ENCODE measurements around the gene TSPAN18.

TSPAN18 gene

DNA sequence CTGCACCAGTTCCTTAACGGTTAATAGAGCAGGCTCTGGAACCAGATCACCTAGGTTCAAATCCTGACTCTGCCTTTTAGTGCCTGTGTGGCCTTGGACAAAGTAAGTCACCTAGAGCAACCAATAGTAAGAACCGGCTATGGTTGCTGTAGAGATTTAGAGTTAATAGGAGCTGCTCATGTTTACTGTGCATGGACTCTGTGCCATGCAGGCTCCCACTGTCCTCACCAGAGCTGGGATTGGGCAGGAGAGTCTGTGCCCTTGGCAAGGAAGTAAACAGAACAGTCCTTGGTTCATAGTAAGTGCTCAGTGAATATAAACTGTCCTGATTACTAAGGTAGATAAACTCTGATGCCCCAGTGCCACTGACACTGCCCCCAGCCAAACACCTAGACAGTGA, 225.3 kb downstream of the TSPAN18 start:
- Mint-ChIP-seq H3K4me3 (no peak overlapping the region), H3K27ac (no peak overlapping the region), H3K27me3 (peaks cover 17% of the 10 kb centered on the region), H3K9me3 (no peaks in the 10 kb centered on the region), H3K4me1 (ENCODE audit: low read depth) (peaks cover 56% of the 10 kb centered on the region), H3K36me3 (ENCODE audit: low read depth) (no peaks in the 10 kb centered on the region)
- intact Hi-C loops (cut with micrococcal nuclease): loop anchor here (10.0 kb wide), 1 partner anchor 73 kb away; no protein-coding TSS in a partner anchor

DNA sequence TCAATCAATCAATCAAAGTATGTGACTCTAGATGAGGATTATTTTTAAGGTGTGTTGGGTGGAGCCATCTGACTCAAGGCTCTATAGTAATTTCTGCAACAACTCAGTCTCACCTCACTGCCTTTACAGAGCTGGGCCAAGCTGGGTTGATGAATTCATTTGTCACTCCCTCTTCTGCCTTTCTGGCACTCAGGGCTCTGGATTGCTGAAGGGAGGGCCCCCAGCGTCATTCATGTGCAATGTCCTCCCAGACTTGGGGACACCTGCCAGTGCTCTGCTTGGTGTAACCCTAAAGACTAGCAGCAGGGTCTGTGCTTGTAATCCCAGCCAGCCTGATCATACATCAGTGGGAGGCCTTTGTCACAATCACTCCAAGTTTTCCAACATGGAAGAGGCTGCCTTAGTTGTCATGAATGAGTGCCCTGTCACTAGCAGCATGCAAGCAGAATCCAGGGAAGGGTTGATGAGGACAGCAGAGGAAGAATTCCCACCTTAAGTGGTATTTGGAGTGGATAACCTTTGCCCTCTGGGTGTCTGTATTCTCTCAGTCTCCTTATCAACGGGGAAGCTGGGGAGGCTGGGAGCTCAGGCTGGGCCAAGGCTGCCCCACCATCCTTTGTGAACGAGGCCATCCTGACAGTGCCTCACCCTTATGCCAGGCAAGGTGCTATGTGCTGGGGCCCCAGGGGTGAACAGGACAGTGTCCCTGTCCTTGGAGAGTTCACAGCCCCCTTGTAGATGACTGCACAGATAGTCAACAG, 225.9 kb downstream of the TSPAN18 start:
- Mint-ChIP-seq H3K27ac (no peak overlapping the region), H3K4me3 (no peak overlapping the region), H3K36me3 (ENCODE audit: low read depth) (no peaks in the 10 kb centered on the region), H3K4me1 (ENCODE audit: low read depth) (peaks cover 56% of the 10 kb centered on the region), H3K27me3 (peaks cover 17% of the 10 kb centered on the region), H3K9me3 (no peaks in the 10 kb centered on the region)
- intact Hi-C loops (cut with micrococcal nuclease): loop anchor here (10.0 kb wide), 1 partner anchor 72 kb away; no protein-coding TSS in a partner anchor

DNA sequence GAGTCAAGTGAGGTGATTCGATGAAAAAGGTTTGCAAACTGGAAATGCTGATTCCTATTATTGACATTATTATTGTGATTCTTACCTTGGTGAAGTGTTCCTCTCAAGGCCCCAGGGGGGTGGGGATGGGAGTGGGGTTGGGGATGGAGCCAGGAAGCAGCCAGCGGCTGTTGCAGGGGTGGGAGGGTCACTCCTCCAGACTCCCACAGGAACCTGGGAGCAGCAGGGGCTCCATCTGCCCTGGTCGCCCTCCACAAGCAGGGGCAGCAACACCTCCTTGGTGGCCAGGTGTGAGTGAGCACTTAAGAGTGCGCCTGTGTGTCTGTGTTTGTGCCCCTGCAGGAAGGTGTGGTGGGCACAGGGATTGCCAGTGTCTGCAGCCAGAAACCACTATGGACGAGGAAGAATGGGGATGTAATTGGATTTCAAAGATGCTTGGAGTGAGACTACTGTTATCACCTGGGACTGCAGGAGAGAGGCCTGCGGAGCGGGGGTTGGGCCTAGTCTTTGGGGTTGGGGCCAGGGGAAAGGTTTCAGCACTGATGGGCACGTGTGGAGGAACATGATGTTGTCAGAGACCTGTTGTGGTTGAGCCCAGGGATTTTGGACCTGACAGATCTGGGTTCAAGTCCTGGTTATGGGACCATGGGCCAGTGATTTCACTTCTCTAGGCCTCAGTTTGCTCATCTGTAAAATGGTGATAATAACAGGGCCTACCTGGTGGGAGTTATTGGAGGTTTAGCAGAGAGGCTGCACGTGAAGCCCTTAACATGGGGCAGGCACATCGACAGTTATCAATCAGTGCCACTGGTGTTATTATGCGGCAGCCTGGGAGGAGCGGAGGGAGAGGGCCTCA, 227.5 kb downstream of the TSPAN18 start:
- intact Hi-C loops (cut with micrococcal nuclease): loop anchor here (10.0 kb wide), 1 partner anchor 71 kb away; no protein-coding TSS in a partner anchor
- Mint-ChIP-seq H3K27ac (peak overlapping the region; percentile 53), H3K4me3 (no peak overlapping the region)

DNA sequence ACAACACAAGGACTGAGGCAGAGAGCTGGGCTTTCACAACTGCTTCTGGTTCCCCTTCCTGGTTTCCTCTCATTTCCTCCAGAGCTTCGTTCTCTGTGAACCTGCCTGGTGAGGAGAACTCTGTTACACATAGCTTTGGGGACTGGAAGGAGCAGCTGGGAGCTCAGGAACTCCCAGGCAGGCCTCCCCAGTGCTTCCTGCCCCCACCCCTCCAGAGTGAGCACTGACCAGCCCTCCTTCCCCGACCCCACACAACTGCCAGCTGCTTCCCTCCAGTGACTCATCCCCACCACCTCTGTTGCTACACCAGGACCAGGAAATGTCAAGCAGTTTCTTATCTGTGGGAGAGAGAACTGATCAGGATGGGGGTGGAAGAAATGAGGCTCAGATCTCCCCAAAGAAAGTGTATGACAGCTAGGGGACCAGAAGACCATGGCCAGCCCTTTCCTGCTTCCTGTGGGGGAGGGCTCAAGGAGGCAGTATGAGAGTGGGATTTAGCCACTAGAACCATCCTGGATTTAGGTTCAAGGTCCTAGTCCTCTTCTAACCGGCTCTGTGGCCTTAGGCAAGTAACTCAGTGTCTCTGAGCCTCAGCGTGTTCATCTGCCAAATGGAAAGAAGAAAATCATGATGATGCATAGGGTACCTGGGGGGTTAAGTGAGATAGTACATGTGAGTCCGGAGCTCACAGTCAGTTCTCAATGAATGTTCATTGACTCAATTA, 228.4 kb downstream of the TSPAN18 start:
- no peaks in the 10 kb centered on the region for H3K9me3 Mint-ChIP-seq
- H3K4me1 Mint-ChIP-seq (ENCODE audit: low read depth): peaks cover 36% of the 10 kb centered on the region
- no peaks in the 10 kb centered on the region for H3K36me3 Mint-ChIP-seq (ENCODE audit: low read depth)
- no peak overlapping the region for H3K4me3 Mint-ChIP-seq
- peak overlapping the region; percentile 53 for H3K27ac Mint-ChIP-seq
- intact Hi-C loops (cut with micrococcal nuclease): loop anchor here (10.0 kb wide), 1 partner anchor 70 kb away; no protein-coding TSS in a partner anchor
- H3K27me3 Mint-ChIP-seq: peaks cover 2% of the 10 kb centered on the region

More for the DNA sequence above, 227.5 kb downstream of the TSPAN18 start:
- Mint-ChIP-seq H3K9me3 (no peaks in the 10 kb centered on the region), H3K27me3 (peaks cover 8% of the 10 kb centered on the region), H3K4me1 (ENCODE audit: low read depth) (peaks cover 40% of the 10 kb centered on the region), H3K36me3 (ENCODE audit: low read depth) (no peaks in the 10 kb centered on the region)

DNA sequence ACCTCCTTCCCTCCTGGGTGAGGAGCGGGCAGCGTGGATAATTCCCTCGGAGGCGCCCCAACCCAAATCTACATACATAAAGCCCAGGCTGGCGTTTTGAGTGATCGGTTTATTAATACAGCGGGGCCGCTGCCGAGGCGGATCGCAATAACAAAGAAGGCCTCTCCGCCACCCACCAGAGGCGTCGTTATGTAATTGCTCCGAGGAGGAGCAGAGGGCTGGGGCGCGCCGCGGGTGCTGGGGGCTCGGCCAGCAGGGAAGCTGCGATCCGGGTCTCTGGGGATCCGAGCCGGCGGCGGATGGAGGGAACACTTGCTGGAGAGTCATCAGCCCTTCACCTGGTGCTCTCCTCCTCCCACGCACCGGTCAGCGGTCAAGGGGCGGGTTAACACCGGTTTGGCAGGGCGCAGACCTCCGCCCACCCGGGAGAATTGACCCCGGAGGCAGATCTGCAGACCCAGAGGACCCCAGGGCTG, 230.3 kb downstream of the TSPAN18 start:
- H3K27me3 Mint-ChIP-seq: peaks cover 2% of the 10 kb centered on the region
- H3K4me3 Mint-ChIP-seq: no peak overlapping the region
- intact Hi-C loops (cut with micrococcal nuclease): loop anchor here (10.0 kb wide), 1 partner anchor 68 kb away; no protein-coding TSS in a partner anchor
- H3K36me3 Mint-ChIP-seq (ENCODE audit: low read depth): no peaks in the 10 kb centered on the region
- peaks cover 36% of the 10 kb centered on the region for H3K4me1 Mint-ChIP-seq (ENCODE audit: low read depth)
- H3K27ac Mint-ChIP-seq: no peak overlapping the region
- no peaks in the 10 kb centered on the region for H3K9me3 Mint-ChIP-seq

DNA sequence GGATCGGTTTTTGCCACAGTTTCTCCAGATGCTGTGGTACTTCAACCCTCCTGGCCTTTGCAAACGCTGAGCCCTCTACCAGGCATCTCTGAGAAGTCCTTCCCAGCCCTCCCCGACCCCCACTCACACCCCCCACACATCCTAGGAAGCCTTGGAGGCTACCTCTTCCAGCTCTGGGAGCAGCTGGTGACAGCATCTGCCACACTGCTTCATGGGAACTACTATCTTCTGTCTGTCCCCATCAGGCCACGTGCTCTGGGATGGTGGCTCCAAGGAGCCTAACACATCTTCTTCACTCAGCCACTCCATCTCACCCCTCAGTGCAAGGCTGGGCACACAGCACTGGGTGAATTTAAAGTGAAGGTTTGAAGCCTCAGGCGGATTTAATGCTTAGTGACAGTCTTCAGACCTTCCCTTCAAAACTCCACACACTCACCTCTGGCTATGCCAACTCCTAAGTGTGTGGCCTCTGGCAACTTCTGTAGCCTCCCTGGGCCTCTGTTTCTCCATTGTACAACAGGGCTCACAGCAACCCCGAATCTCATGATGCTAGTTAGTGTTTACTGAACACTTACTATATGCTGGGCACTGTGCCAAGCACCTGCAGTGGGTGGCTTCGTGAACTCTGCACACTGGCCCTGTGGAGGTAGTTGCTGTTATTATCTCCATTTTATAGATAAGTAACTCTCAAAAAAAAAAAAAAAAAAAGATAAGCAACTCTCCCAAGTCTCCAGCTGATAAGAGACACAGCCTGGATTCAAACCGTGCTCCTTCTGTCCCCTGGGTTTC, 231.2 kb downstream of the TSPAN18 start:
- Mint-ChIP-seq H3K27me3 (peaks cover 2% of the 10 kb centered on the region), H3K9me3 (no peaks in the 10 kb centered on the region), H3K36me3 (ENCODE audit: low read depth) (no peaks in the 10 kb centered on the region), H3K27ac (no peak overlapping the region), H3K4me3 (no peak overlapping the region), H3K4me1 (ENCODE audit: low read depth) (peaks cover 36% of the 10 kb centered on the region)
- intact Hi-C loops (cut with micrococcal nuclease): loop anchor here (10.0 kb wide), 1 partner anchor 67 kb away; no protein-coding TSS in a partner anchor

DNA sequence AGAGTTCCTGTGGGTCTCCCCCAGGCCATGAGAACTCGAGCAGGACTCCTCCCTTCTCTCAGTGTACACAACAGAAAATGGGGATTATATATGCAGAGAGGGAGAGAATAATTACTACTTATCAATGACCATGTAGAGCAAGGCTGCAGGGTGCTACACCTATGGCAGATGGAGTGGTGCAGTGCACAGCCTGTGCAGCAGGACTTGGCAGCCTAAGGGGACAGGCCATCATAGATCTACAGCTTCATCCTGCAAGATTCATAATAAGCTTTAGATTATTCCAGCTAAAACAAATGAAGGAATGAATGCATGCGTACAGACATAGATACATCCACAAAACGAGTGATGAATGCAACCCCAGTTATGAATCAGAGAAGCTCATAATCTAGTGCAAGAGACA, 232.3 kb downstream of the TSPAN18 start:
- H3K4me3 Mint-ChIP-seq: no peak overlapping the region
- H3K27ac Mint-ChIP-seq: no peak overlapping the region
- peaks cover 29% of the 10 kb centered on the region for H3K4me1 Mint-ChIP-seq (ENCODE audit: low read depth)
- H3K9me3 Mint-ChIP-seq: no peaks in the 10 kb centered on the region
- H3K36me3 Mint-ChIP-seq (ENCODE audit: low read depth): no peaks in the 10 kb centered on the region
- peaks cover 2% of the 10 kb centered on the region for H3K27me3 Mint-ChIP-seq
- intact Hi-C loops (cut with micrococcal nuclease): loop anchor here (10.0 kb wide), 1 partner anchor 66 kb away; no protein-coding TSS in a partner anchor

DNA sequence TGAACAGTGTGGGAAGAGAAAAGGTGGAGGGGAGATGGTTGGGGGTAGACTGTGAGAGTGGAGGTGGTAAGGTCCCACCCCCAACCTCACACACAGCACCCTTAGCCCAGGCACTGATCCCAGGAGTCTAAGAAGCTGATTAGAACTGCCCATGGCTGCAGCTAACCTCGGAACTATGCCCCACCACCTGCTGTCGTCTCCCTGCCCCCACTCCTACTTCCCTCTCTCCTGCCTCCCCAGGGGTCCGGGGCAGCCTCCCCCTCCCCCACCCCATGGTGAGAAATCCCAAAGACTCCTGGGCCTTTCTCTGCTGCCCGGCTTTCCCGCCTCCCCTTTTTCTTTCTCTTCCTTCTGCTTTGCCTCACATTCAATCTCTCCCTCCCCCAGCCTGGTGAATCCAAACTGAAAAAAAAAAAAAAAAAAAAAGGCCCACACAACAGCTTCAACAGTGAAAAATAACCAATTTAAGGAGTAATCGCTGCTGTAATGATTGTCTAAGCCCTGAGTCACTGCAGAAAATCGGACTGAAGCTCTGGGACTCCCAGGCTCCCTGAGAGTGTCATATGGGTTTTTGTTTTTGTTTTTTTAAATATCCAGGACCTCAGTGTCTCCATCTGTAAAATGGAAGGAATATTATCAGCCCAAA, 233.6 kb downstream of the TSPAN18 start:
- Mint-ChIP-seq H3K27ac (no peak overlapping the region), H3K36me3 (ENCODE audit: low read depth) (no peaks in the 10 kb centered on the region), H3K27me3 (peaks cover 2% of the 10 kb centered on the region), H3K9me3 (no peaks in the 10 kb centered on the region), H3K4me1 (ENCODE audit: low read depth) (peaks cover 17% of the 10 kb centered on the region), H3K4me3 (no peak overlapping the region)
- intact Hi-C loops (cut with micrococcal nuclease): no loop called here

DNA sequence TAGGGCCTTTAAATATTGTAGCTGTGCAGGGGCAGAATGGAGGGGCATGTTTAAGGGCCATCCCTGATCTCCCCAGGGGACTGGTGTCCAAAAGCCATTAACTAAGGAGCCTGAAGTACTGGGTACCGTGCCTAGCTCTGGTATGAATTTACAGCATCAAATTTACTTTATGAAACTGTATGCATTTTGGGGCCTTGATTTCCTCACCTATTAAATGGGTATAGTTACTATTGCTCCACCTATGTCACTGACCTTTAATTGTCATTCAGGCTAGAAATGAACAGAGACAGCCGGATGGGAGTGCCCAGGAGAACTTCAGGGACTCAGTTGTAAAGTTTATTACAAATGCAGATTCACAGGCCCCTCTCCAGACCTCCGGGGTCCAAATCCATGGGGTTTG, 235.7 kb downstream of the TSPAN18 start:
- H3K4me1 Mint-ChIP-seq (ENCODE audit: low read depth): no peaks in the 10 kb centered on the region
- H3K9me3 Mint-ChIP-seq: no peaks in the 10 kb centered on the region

DNA sequence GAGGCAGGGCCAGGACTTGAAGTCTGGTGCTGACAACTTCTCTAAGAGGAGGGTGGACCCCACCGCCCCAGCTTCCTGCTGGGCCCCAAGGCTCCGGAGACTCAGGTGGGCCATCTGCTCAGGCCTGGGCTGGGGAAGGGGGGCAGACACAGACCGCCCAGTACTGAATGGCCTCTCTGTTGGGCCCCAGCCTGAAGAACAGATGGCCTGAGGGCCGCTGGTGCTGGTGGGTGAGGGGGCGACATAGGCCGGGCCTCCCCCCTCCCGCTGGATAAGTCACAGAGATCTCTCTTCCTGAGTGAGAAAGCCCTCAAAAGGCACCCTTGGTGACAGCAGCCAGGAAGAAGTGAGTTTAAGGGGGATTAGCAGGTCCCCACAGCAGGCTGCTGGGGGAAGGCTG, 236.4 kb downstream of the TSPAN18 start:
- Mint-ChIP-seq H3K9me3 (no peaks in the 10 kb centered on the region), H3K4me3 (no peak overlapping the region), H3K27ac (no peak overlapping the region), H3K36me3 (ENCODE audit: low read depth) (no peaks in the 10 kb centered on the region), H3K27me3 (no peaks in the 10 kb centered on the region), H3K4me1 (ENCODE audit: low read depth) (no peaks in the 10 kb centered on the region)
- intact Hi-C loops (cut with micrococcal nuclease): no loop called here

More for the DNA sequence above, 235.7 kb downstream of the TSPAN18 start:
- no peaks in the 10 kb centered on the region for H3K36me3 Mint-ChIP-seq (ENCODE audit: low read depth)
- no peak overlapping the region for H3K4me3 Mint-ChIP-seq
- intact Hi-C loops (cut with micrococcal nuclease): no loop called here
- no peaks in the 10 kb centered on the region for H3K27me3 Mint-ChIP-seq
- H3K27ac Mint-ChIP-seq: no peak overlapping the region

DNA sequence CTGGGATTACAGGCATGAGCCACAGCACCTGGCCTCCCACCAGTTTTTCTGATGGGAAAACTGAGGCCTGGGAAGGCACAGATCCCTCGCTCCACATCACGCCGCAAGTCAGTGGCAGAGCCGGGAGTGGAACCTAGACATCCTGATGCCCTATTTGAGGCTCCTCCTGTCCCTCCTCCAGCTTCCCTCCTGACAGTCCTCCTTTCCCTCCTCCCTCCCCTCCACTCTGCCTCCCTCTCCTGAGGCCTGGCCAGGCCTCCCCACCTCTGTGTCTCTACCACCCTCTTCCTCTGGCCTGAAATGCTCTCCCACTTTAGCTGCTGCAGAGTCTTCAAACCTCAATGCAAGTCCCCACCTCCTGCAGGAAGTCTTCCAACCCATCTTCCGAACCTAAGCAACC, 237.2 kb downstream of the TSPAN18 start:
- intact Hi-C loops (cut with micrococcal nuclease): no loop called here
- H3K4me3 Mint-ChIP-seq: no peak overlapping the region
- no peaks in the 10 kb centered on the region for H3K27me3 Mint-ChIP-seq
- no peak overlapping the region for H3K27ac Mint-ChIP-seq
- H3K4me1 Mint-ChIP-seq (ENCODE audit: low read depth): no peaks in the 10 kb centered on the region
- H3K9me3 Mint-ChIP-seq: no peaks in the 10 kb centered on the region
- no peaks in the 10 kb centered on the region for H3K36me3 Mint-ChIP-seq (ENCODE audit: low read depth)

DNA sequence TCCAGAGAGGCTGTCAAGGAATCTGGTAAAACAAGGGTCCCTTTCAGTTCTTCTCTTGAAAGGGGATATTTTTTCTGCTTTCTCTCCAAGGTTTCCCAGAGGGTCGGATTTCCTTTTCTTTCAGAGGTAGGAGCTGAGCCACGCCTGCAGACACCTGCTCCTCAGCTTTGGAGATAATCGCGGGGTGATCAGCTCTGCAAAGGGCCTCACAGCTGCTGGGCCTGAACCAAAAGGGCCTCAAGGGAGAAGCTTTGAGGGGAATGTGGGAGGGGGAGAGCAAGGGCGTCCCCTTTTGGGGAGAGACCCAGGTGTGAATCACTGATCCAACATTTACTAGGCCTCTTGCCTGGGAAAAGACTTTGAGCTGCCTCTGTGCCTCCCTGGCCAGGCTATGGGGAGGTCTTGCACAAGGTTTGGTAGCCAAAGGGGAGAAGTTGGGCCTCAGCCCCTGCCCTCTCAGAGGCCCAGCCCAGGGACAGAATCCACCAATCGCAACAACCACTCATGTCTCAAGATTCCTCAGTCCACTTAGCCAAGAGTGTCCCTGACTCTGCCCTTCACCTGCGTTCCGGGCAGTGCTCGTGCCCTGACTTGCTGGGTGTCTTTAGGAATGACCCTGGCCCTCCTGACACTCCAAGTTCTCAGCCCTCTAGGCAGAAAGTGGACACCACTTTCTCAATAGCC, 237.9 kb downstream of the TSPAN18 start:
- peaks cover 3% of the 10 kb centered on the region for H3K4me1 Mint-ChIP-seq (ENCODE audit: low read depth)
- H3K27ac Mint-ChIP-seq: no peak overlapping the region
- no peak overlapping the region for H3K4me3 Mint-ChIP-seq
- H3K27me3 Mint-ChIP-seq: no peaks in the 10 kb centered on the region
- no peaks in the 10 kb centered on the region for H3K9me3 Mint-ChIP-seq
- intact Hi-C loops (cut with micrococcal nuclease): no loop called here
- no peaks in the 10 kb centered on the region for H3K36me3 Mint-ChIP-seq (ENCODE audit: low read depth)

Measured in dendritic cell treated with granulocyte-macrophage colony-stimulating factor and Interleukin-4, amounts not matched to agents 40 ng/mL and 50 ng/mL, for 4 days (primary cell).